ENCODE measurements around the gene ACTRT3.
"Not testable (repeated sequence)": the region's sequence is repeated elsewhere in the genome, so short reads cannot be mapped to it uniquely, and the experiment has no call there.

The ACTRT3 gene

DNA sequence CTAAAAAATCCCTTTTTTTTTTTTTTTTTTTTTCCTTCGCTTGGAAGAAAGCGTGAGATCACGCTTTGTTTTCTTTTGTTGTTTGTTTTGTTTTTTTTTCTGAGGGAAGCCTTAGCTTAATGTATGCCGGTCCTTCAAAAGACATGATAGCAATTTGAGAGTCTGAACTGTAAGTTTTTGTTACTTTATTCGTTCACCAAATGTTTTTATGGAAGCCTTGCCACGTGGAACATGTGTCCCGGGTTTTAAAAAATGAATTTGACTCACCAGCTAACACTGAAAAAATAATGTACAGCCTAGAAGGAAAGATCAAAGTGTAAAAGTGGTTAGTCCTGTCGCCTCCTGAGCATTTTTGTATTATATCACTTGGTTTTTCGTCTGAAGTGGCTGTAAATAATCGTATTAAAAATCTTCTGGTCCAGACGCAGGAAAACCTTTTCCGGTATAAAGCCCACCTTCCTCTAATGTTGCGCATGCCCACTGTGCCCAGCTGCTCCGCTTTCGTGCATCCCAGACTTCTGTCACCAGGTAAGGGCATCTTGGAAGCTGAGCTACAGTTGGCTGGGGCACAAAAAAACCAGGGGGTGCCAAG lies 3.0 kb upstream of the ACTRT3 start:
- DNase-seq = peak; percentile 66

- peak; percentile 65 for DNase-seq
These were observed 2.3 kb upstream of the ACTRT3 start for GRCh38 chr3:169771497-169772304.

GRCh38 chr3:169764882-169765612 lies 4.3 kb downstream of the ACTRT3 start, which contains the start of gene TERC:
TSS of gene TERC (minus strand) at chr3:169765060.
- peak; percentile 93 for DNase-seq

GRCh38 chr3:169764312-169764881 lies 5.0 kb downstream of the ACTRT3 start:
- DNase-seq = peak; percentile 68

- no peak for DNase-seq
These were observed 8.9 kb downstream of the ACTRT3 start for GRCh38 chr3:169760479-169760878.

DNA sequence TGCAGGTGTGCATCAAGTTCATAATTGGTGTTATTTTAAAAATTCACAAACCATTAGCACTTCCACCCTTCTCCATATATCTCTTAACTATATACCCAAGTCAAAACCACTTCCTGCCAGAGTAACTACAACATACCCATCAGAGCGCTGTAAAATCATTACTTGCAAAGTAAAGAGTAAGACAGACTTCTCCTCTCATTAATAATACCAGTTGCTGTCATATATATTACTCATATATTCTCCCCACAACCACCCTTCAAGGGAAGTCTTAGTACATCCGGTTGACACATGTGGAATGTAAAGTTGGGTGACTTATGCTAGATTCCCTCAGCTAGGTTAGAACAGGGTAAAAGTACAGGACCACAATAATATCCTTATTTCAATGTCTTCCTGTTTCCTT lies 10.1 kb downstream of the ACTRT3 start:
- peak; percentile 8 for DNase-seq

DNA sequence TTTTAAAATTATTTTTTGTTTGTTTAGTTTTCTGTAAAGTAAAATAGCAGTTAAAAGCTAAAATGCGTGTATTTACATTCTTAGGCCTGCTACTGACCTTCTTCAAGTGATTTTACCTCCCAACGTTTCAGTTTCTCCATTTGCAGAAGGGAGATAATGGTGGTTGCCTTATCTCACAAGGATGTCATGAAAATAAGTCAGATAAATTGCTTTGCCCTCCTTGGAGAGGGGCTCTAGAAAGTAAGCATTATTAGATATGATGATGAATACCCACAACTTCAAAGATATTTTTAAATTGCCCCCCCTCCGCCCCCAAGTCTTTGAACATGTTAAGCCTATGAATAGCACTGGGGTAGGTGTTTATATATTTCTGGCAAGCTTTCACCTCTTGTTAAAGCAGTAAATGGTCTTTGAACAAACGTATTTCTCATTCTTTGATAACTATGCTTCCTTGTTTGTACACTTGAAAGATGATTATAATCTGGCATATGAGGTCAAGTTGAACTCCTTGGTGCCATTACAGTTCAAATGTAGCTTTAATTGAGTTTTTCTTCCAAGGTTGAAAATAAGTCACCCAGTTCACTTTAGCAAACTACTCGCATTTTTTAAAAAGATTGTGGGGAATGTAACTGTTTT lies 10.9 kb downstream of the ACTRT3 start:
- no peak for DNase-seq

DNA sequence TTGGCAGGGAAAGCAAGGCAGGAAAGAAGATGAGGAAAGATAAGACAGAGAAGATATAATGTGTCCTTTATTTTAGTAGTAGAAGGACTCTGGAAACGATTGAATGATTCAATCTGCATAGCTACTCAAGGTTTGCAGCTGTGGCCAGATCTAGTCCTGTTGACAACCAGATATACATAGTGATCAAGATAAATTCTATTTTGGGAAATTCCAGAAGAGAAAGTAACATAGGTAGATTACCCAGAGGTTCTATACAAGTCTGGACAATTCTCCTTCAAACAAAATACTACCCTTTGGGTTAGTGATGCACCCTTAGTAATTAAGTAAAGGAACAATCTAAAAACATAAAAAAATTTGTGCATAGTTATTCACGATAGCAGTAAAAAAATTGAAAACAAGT lies 13.9 kb downstream of the ACTRT3 start:
- DNase-seq = no peak

- no peak for DNase-seq
These were observed 14.7 kb downstream of the ACTRT3 start for GRCh38 chr3:169754711-169755110.

DNA sequence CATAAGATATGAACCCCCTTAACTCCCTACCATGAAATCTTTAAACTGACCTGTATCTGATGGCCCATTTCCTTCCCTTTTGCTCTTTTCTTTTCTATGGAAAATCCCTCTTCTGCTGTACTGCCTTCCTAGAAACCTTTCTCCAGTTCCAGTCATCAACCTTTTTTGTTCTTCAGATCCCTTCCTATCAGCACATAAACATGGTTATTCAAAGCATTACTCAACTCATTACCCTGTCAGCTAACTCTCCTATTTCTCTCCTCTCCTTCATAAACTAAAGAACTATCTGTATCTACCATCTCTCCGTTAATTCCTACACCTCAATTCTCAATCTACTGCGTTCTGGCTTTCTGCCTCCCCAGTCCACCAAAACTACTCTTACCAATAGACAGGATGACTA lies 17.5 kb downstream of the ACTRT3 start:
- DNase-seq = no peak

DNA sequence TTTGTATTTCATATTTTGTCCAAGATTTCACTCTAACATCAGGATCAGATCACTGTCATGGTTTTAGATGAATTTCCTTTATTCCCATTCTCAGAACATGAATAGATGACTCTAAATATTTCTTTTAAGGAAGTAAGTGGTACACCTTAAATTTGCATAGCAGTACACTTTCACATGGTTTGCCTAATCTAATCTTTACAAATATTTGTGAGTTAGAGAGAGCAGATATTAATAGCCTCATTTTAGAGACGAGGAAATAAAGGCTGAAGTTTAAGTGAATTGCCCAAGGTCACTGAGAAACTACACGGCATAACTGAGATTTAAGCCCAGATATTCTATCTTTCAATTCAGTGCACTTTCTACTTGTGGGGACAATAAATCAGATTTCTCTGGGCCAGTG lies 18.7 kb downstream of the ACTRT3 start:
- DNase-seq = no peak

- DNase-seq = no peak
These were observed 20.7 kb downstream of the ACTRT3 start for GRCh38 chr3:169748670-169749069.

DNA sequence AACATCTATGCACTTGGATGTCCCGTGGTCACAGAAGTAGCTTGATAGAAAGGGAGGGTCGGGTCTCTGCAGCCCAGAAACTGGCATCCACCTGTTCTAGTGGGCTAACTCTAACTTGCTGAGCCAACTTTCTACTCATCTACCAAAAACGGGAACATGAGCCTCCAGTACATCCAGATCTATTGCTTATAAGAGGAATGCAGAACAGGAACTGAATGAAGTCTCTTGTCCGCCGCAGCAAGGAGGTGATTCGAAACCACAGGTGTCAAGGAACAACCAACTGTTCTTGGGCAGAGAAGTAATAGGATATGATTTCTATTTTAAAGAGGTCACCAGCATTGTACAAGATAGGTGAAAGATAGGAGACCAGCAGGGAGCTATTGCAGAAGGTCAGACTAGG lies 22.4 kb downstream of the ACTRT3 start:
- DNase-seq = no peak

DNA sequence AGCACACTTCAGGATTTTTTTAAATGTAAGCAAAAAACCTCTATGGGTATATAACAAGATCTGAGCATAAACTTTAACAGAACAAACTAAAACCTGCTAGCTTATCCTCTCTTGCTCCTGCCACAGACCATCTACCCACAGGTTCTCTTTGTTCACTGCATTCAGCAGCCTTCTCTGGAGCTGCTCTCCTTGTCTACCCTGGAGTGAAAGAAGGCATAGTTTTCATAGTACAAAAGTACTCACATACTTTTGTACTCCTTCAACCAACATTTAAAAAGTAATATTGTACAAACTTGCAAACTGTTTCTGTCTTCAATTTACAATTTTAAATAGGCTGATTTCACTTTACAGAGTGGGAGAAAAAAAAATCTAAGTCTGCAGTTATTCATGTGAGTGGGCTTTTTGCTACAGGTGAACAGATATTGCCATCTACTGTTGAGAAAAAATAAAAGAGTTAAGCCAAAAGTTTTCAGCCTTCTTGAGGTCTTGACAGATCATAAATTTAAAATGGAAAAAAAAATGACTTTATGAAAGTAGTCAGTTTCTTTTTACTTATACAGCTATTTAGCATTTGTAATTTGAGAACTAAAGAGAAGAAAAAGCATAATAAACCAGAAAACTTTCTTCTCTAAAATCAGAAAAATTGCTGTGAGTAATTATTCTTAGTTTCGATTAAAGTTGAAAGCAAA lies 24.9 kb downstream of the ACTRT3 start:
- no peak for DNase-seq

- no peak for DNase-seq
These were observed 30.3 kb downstream of the ACTRT3 start for GRCh38 chr3:169739067-169739466.

DNA sequence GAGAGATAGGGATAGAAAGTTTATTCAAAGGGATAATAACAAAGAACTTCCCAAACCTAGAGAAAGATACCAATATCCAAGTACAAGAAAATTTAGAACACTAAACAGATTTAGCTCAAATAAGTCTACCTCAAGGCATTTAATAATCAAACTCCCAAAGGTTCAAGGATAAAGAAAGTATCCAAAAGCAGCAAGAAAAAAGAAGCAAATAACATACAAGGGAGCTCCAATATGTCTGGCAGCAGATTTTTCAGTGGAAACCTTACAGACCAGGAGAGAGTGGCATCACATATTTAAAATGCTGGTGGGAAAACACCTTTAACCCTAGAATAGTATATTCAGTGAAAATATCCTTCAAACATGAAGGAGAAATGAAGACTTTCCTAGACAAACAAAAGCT lies 37.5 kb downstream of the ACTRT3 start:
- not testable (repeated sequence) for DNase-seq

DNA sequence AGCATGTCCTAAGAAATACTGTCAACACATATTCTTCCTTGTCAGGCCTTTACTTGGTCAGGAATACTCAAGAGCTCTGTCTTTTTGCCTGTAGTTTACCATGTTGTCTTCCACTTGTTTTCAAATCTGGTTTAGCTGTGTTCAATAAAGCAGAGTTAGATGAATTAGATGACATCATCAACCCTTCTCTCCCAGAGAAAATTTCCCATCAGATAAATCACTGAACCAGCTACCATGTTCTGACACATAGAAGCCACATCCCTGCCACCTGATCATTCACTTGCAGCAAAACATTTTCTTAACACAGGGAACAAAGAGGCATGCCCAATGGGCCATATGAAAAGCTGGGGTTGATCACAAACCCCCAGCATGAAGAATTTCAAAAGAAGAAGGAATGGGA lies 46.6 kb downstream of the ACTRT3 start:
- DNase-seq = no peak

- not testable (repeated sequence) for DNase-seq
These were observed 50.9 kb downstream of the ACTRT3 start for GRCh38 chr3:169718415-169718814.
